Activated CD4-positive, alpha-beta T cell treated with anti-CD3 and anti-CD28 coated beads for 1 hour (primary cell): ENCODE measurements around the gene EPB41L2.

Experiments used
- DNase-seq: peaks from one replicate; pipeline ENCODE4 v3.0.0-alpha.2; 2020

Gene EPB41L2

DNA sequence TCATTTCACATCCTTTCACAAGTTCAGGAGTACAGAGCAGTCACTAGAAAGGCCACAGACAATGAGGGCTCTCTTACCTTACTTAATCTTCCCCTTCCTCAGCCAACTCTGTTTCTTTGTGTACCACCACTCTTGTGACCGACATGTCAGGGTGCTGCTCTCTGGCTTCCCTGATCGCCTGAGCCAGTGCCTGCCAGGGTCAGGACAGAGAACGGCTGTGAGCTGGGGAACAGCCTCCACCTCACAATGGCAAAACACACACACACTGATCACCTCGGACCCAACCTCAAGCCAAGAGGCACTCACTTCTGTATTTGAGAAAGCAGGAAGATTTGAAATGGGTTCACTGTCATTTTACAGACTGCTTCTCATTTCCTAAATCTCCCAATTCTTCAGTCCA lies 205.0 kb downstream of the EPB41L2 start:
- no peak for DNase-seq

GRCh38 chr6:130853555-130854183 lies 209.4 kb downstream of the EPB41L2 start:
- DNase-seq = no peak

- no peak for DNase-seq
Measured at GRCh38 chr6:130852844-130853554, 210.0 kb downstream of the EPB41L2 start.

- DNase-seq = no peak
Measured at GRCh38 chr6:130851026-130851425, 212.0 kb downstream of the EPB41L2 start.

DNA sequence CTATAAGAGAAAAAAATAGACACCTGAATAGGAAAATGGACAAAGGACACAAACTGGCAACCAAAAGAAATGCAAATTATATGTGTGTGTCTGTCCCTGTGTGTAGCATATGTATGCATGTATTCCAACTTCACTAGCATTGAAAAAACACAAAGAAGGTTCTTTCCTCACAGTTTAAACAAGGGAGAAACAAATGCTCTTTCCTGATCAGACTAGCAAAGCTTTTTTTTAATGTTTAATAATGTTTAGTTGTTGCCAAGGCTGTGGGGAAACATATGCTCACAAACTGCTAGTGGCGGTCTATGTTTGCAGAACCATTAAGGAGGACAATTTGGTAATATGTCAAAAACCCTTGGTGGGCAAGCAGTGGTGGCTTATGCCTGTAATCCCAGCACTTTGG lies 213.5 kb downstream of the EPB41L2 start:
- DNase-seq = no peak

DNA sequence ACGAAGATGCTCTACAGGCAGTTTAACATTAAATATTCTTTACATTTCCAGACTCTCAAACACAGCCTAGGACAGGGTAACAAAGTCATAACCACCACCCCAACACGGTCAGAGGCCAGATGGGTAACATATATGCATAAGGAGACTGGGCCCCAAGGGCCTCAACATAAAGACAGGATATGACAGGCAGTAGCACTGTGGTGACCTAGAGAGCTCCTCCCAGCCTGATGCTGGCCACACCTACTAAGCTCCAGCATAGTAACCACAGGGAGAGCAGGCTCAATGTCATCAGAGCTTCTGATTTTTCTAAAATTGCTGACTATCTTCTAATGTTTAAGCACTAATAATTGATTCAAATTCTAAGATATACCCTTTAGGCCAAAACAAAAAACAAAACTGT lies 214.1 kb downstream of the EPB41L2 start:
- DNase-seq = no peak

DNA sequence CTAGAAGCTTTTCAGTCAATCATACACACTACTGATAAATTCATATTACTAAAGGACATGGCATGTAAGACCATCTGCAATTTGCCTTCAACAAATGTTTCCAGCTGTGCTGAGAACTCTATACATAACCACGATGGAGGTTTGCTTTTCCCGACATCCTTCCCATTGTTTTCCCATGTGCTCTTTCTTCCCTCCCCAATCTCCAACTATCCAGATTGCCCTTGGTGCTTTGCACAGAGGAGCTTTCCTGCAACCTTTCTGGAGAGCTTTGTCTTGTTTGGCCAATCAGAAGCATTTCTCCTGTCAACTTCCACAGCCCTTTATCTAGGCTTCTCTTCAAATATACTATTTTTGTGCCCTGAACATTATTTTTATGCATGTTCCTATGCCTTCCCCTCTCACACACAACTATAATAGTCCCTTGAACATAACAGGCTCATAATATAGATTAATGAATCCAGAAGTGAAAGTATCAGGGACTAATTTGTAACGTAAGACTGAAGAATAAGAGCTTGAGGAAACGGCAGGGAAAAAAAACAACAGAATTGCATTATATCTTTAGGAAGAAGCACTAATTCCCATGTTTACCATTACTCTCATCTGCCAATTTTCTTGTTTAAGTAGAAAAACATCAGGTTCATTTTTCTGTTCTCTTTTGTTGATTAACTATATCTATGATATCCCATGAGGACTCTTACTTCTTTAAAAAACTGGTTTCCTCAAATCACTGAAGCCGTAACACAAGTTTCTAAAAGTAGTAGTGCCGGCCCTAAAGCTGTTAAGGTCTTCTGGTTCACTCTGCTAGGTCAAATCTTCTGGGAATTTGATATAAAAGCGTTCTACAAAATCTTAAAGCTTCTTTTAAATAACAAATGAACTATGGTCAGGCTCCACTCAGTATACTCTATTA lies 215.8 kb downstream of the EPB41L2 start:
- DNase-seq = no peak

DNA sequence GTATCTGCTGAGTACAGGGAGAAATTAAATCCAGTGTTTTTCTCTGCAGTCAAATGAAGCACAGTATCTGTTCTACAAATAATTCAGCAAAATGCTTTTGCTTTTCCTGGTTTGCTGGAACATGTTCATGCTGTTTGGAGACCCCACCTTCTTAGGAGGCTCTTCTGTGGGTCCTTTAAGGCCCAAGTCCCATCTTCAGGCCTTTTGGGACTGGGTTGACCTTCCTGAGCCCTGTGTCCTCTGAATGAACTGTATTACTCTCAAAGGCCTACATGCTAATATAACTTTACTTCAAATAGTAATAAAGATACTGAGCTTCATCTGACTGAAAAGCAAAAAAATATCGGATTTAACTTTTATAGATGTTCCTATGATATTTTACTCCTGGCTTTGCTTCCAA lies 216.5 kb downstream of the EPB41L2 start:
- no peak for DNase-seq

DNA sequence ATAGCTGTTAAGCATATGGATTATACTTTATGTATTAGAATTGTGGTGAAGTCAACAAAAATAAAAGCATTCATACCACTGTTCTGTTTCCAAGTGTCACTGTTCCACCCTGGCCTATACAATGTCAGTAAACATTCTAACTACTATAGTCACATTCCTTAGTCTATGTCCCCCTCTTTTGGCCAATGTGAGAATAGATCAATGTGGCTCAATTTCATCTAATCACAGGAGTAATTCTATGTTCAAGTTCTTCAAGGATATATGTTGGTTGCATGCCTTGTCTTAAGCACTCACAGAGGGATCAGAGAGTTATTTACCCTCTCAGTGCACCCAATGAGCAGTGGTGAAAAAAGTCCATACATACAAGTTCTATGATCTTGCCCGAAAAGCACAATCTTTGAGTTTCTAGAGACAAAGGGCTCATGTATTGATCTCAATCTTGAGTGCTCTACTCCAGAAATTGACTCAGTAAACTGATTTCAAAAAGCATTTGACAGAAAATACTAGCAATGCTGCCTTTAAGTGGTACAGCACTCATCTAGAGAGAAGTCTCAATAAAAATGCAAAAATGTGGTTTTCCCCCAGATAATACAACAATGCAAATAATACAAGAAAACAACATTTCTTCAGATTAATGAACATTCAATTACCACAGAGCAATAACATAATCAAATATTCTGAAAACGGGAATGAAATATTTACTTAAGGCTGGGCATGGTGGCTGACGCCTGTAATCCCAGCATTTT lies 219.3 kb downstream of the EPB41L2 start:
- DNase-seq = no peak

DNA sequence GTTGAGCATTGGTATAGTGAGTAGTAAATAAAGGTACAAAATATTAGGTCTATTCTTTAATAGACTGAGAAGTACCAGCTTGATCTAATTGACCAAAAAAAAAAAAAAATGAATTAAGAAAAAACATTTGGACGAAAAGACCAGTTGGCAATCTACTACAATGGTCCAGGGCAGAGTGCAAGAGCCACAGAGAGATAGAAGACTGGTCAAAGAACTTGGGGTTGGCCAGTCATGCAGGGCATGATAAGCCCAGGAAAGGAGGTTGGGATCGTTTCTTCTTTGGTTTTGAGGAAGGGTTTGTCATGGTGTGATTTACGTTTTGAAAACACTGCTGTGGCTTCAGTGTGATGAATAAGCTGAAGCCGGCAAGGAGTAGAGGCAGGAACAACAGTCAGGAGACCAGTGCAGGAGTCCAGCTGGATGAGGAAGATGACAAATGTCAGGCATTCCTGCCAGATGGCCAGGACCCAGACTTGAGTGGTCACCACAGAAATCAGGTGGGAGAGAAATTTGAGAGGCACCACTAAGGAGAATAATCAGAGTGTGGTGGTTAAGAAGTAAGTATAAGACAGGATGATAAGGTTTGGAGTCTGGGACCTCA lies 221.8 kb downstream of the EPB41L2 start:
- DNase-seq = no peak

DNA sequence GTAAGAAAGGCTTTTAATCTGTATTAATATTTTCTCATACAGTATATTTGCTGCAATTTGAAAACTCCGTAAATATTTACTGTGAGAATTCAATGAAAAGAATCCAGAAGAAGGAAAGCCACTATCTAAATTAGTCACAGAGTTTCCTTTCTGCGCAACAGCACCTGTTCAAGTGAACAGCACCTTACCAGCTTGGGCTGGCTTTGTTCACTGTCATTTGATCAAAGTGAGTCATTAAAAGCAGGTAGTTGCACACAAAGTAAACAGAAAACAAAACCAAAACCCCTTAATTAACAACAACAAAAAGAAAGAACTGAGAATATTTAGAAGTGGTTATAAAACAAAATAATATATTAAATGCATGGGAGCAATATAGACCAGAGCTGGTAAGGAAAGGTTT lies 223.0 kb downstream of the EPB41L2 start:
- DNase-seq = no peak

- DNase-seq = no peak
Measured at GRCh38 chr6:130839379-130839778, 223.7 kb downstream of the EPB41L2 start.

GRCh38 chr6:130838951-130839350 lies 224.1 kb downstream of the EPB41L2 start:
- DNase-seq = no peak

DNA sequence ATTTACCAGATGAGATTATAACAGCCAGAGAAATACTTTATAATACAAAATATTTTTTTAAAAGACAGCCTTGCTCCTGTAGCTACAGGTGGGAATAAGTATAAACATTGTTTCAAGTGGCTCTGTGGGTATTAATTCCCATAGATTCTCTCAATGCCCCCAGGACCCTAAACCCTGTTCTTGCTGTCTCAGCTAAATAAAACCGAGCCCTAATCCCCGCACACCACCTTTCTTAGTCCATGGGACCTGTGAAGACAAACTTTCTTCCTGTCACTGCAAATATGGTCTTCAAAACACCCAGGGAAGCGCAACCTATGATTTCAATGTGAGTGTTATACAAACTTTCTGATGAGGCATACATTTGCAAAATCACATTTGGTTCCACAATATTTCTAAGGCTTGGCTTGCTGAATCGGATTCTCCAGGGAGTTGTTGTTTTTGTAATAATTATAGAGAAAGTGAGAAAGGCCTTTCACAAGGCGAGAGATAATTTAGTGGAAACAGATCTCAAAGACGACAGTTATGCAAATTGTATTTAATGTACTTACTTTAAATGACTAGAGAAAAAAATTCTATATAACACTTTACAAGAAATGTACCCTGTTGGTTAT lies 224.7 kb downstream of the EPB41L2 start:
- no peak for DNase-seq

GRCh38 chr6:130837067-130837466 lies 226.0 kb downstream of the EPB41L2 start:
- DNase-seq = no peak

GRCh38 chr6:130836055-130836640 lies 226.9 kb downstream of the EPB41L2 start:
- DNase-seq = no peak

DNA sequence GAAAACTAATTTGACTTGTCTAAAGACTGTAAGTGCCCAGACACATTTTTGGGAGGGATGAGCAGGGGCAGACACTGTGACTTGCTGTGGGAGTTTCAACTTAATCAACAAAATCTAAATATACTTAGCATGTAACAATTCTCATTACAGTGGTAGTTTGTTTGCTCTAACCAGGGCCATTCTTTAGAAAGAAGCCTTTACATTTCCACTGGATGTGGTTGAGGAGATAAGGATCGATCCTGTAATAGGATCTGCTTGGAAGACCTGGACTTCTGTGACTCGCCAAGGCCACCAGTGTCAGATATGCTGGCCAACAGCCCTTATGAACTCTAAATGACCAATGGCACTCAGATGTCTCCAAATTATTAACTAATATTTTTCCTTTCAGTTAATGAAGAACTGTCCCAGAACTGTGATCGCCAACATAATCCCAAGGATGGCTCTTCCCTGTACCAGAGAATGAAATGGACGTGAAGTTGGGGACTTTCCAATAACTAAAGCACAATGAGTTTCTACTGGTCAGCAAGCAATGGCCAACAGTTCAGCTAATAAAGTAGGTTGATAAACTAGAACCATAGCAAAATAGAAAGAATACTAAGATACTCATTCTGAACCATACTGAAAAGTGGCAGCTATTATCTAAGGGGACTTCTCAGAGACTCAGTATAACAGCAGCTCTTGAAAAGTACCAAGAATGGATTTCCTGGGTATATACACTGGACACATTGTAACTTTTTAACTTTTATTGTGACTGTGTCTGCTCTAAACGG lies 228.4 kb downstream of the EPB41L2 start:
- DNase-seq = no peak

DNA sequence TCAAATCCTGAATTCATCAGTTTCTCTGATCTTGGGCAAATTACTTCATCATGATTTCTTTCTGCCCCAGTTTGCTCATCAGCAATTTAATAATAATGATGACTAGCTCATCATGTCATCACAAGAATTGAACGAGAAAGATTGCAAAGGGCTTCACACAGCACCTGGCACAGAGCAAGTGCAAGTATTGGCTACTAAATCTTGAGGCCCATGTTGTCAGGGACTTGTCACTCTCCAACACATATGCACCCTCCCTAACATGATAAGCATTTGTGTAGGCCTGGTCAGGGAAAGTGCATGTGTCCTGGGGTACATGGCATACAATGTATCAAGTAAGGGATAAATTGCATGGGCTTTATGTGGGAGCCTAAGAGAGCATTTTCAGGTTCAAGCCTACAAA lies 229.5 kb downstream of the EPB41L2 start:
- DNase-seq = no peak

DNA sequence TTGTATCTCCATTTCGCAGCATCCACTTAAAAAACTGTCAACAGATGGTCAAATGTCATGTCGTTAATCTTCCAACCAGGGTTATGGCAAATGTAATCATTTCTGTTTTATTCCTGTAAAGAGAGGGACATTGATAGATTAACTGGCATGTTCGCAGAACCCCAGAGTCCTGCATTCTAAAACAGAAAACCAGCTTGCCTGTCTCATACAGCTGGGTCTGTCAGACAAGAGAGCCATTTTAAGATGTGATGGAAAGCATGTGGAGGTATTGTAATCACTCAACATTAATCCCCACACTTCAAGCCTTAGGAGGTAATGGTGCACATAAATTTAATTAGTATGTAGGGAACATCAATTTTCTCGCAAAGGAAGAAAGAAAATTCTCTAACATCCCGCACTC lies 231.4 kb downstream of the EPB41L2 start:
- no peak for DNase-seq

DNA sequence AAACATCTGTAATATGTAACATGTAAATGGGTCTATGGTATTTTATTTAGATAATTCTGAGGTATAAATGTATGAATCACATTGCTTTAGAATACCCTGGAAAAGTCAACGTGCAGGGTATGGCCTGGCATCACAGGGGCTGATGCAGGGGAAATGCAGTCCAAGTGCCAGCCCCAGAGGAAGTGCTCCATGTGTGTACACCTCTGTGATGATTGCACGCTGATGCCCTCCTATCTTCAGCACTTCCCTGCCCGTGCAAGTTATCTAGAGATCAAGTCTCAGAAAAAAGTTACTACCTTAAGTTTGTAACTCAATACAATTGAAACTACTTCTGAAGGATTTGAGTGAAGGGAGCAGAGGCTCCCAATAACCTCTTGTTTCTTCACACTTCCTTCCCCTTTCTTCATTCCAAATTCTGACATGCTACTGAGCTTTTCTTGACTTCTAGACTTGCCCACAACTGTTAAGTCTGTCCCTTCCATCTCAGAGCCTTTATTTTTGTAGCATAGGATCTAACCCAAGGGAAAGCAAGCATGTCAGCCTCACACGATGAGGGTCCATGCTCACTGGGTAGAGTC lies 233.6 kb downstream of the EPB41L2 start:
- no peak for DNase-seq
